OCI-LY7 (cell line): ENCODE measurements around the gene RBM23.

Experiments used
- EZH2phosphoT487 ChIP-seq: fragments of 200-600 bp; sonication (generic); IDR thresholded peaks from 2 replicates; pipeline ENCODE4 v1.6.1; 2018; ENCODE audit warnings: low read depth, borderline replicate concordance, mild to moderate bottlenecking, mixed run types, antibody characterized with exemption, low read length, moderate library complexity, mixed read lengths
- TF ChIP-seq, protein P1 (sequence below): fragments of 200-600 bp; sonication (generic); conservative IDR thresholded peaks from 2 replicates; pipeline ENCODE4 v1.5.1; 2014; ENCODE audit warnings: mild to moderate bottlenecking, antibody characterized with exemption, low read length, moderate library complexity, mixed read lengths

DNA sequence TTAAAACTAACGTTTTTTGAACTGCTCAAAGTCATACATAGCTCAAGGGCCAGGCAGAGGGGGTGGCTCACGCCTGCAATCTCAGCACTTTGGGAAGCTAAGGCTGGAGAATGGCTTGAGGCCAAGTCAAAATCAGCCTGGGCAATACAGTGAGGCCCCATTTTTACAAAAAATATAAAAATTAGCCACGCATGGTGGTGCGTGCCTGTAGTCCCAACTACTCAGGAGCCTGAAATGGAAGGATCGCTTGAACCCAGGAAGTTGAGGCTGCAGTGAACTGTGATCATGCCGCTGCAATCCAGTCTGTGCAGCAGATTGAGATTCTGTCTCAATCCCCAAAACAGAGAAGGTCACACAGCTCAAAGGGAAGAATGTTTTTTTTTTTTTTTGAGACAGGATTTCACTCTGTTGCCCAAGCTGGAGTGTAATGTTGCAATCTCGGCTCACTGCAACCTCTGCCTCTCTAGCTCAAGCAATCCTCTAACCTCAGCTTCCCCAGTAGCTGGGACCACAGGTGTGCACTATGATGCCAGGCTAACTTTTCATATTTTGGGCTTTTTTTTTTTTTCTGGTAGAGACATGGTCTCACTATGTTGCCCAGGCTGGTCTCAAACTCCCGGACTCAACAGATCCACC lies 2.9 kb downstream of the RBM23 start:
- TF ChIP-seq, protein P1, sequence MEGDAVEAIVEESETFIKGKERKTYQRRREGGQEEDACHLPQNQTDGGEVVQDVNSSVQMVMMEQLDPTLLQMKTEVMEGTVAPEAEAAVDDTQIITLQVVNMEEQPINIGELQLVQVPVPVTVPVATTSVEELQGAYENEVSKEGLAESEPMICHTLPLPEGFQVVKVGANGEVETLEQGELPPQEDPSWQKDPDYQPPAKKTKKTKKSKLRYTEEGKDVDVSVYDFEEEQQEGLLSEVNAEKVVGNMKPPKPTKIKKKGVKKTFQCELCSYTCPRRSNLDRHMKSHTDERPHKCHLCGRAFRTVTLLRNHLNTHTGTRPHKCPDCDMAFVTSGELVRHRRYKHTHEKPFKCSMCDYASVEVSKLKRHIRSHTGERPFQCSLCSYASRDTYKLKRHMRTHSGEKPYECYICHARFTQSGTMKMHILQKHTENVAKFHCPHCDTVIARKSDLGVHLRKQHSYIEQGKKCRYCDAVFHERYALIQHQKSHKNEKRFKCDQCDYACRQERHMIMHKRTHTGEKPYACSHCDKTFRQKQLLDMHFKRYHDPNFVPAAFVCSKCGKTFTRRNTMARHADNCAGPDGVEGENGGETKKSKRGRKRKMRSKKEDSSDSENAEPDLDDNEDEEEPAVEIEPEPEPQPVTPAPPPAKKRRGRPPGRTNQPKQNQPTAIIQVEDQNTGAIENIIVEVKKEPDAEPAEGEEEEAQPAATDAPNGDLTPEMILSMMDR = no peak
- TF ChIP-seq EZH2phosphoT487 = no peak
